Erythroblast (primary cell): ENCODE measurements around the gene METTL26.

Source experiments
- DNase-seq, 2 experiments: peaks; one replicate each; lab custom pipeline; 2025; lab: John Stamatoyannopoulos, UW
- GATA1 ChIP-seq: IDR thresholded peaks from 2 replicates; pipeline ENCODE4 v1.6.1; 2011; ENCODE audit warnings: low read depth, mild to moderate bottlenecking, control low read depth, low read length, moderate library complexity
- POLR2A ChIP-seq: IDR thresholded peaks from 2 replicates; pipeline ENCODE4 v1.6.1; 2011; ENCODE audit warnings: mild to moderate bottlenecking, low read length

The METTL26 gene

DNA sequence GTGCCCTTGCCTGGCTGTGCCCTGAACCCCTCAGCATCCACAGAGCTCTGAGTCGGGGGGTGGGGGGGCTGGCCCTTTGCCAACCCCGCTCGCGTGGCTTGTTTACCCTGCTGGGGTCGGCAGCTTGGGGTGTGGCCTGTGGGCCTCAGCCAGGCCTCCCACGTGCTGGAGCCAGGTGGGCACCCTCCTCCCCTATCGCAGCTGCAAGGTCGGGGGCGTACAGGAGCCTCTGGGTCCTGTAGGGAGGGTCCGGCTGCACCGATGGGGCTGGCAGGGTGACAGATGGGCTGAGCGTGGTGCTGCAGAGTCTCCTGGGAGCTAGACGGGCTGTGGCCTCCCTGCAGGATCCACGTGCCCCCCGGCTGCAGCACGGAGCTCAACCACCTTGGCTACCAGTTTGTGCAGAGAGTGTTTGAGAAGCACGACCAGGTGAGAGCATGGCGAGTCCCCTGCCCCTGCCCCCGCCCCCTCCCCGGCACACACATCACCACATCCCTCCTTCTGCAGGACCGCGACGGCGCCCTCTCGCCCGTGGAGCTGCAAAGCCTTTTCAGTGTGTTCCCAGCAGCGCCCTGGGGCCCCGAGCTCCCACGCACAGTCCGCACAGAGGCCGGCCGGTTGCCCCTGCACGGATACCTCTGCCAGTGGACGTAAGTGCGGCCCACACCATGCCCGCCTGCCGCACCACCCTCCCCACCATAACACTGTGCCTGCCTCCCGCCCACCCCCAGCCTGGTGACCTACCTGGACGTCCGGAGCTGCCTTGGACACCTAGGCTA, 35.4 kb upstream of the METTL26 start:
- DNase-seq: no peak
- TF ChIP-seq GATA1: no peak
- TF ChIP-seq POLR2A: no peak

GRCh38 chr16:670485-671352, 34.6 kb upstream of the METTL26 start:
- TF ChIP-seq GATA1: no peak
- no peak for TF ChIP-seq POLR2A
- no peak for DNase-seq

GRCh38 chr16:669666-670065, 33.6 kb upstream of the METTL26 start:
- TF ChIP-seq GATA1 (no peak), POLR2A (no peak)
- DNase-seq: no peak

DNA sequence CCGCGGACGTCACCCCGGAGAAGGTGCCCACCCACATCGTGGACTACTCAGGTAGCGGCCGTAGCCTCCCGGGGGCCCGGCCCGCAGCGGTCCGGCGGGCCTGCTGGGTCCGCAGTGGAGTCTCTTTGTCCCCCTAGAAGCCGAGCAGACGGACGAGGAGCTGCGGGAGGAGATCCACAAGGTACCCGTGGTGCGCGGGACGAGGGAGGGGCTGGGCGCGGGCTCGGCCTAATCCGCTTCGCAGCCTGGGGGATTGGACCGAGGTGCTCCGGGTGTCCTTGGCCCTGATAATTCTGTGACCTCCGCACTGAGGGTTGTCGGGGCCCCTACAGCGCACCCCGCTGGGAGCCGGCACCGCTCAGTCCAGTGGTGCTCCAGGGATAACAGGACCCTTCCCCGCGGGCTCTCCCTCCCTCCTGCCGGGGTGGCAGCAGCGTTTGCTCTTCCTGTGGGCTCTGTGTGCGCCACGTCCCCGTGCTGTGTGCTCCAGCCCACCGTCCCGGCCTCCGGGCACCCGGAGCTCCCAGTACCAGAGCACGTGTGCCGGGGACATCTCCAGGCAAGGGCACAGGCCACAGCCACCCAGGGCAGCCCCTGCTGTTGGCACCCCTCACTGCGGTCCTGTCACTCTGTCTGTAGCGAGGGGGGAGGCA, 32.5 kb upstream of the METTL26 start:
- no peak for TF ChIP-seq POLR2A
- no peak for TF ChIP-seq GATA1

GRCh38 chr16:667780-668518, 31.8 kb upstream of the METTL26 start, which contains the start of gene RHOT2:
TSS of gene RHOT2 (plus strand) at chr16:668132. CDS start at chr16:668200, 68 bp downstream.
- TF ChIP-seq GATA1 (no peak), POLR2A (peak; percentile 55)
- DNase-seq: peak; percentile 96 to 98

More for the DNA sequence above, 32.5 kb upstream of the METTL26 start:
- peak; percentile 57 to 58 for DNase-seq

GRCh38 chr16:667113-667779, 31.1 kb upstream of the METTL26 start:
- TF ChIP-seq GATA1 (no peak), POLR2A (no peak)
- no peak for DNase-seq

DNA sequence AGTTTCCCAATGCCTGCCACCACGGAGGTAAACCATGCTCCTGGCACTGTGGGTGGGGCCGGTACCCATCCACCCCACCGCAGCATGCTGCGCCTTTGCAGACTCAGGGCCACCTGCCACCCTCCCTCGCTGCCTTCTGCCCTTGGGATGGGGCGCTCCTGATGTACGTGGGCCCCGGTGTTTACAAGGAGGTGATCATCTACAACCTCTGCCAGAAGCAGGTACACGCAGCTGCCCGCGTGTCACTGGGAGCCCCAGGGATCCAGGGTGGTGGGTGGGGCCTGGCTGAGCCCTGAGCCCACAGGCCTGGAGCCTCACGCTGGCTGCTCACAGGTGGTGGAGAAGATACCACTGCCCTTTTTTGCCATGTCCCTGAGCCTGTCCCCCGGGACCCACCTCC, 30.5 kb upstream of the METTL26 start:
- no peak for DNase-seq
- TF ChIP-seq GATA1: no peak
- TF ChIP-seq POLR2A: no peak

- TF ChIP-seq GATA1: no peak
- no peak for TF ChIP-seq POLR2A
- DNase-seq: no peak
Measured at GRCh38 chr16:662597-662996, 26.5 kb upstream of the METTL26 start.

- DNase-seq: no peak
- TF ChIP-seq GATA1 (no peak), POLR2A (no peak)
Measured at GRCh38 chr16:662095-662494, 26.0 kb upstream of the METTL26 start.

DNA sequence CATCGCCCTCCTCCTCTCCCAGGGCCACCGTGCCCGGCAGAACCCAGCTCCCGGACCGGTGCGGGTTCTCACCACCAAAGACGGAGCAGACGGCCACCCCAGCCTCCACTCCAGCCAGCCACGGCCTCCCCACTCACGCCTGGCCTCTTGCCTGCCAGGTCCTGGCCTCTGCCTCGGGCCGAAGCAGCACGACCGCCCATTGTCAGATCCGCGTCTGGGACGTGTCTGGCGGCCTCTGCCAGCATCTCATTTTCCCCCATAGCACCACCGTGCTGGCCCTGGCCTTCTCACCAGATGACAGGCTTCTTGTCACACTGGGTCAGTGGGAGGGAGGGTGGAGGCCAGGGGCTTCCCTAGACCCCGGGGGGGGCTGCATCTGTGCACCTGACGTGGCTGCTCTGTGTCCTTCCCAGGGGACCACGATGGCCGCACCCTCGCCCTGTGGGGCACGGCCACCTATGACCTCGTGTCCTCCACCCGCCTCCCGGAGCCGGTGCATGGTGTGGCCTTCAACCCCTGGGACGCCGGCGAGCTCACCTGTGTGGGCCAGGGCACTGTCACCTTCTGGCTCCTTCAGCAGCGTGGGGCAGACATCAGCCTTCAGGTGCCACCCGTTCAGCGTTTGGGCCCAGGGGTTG, 25.2 kb upstream of the METTL26 start:
- TF ChIP-seq GATA1: no peak
- no peak for TF ChIP-seq POLR2A

DNA sequence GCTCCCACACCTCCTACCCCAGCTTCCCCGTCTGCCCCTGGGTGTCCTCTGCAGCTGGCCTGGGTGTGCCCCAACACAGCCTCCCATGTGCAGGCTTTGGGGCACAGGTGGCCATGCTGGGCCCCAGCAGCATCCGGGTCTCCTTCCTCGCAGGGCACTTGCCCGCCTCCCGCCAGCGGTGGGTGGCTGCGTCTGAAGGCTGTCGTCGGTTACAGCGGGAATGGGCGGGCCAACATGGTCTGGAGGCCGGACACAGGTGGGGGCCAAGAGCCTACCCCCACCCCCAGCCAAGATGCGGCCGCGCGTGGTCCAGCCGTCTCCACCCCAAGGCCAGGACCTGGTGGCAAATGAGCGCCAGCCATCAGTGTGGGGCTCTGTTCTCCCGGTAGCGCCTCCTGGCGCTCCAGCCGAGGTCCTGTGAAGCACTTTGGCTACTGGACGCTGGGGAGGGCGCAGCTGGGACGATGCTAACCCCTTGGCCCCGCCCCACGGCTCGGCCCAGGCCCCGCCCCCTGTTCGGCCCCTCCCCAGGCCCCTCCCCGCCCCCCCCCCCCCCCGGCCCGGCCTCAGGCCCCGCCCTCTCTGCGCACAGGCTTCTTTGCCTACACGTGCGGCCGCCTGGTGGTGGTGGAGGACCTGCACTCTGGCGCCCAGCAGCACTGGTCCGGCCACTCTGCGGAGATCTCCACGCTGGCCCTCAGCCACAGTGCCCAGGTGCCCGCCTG, 24.5 kb upstream of the METTL26 start:
- TF ChIP-seq POLR2A: no peak
- TF ChIP-seq GATA1: no peak
- peak; percentile 92 to 94 for DNase-seq

More for the DNA sequence above, 25.2 kb upstream of the METTL26 start:
- DNase-seq: no peak
